NCI-H2107 (cell line): ENCODE results near the gene ACOT4.
A peak's percentile ranks its signal among the peaks of the same experiment; 100 is the strongest.
"Not testable (repeated sequence)": the region's sequence is repeated elsewhere in the genome, so short reads cannot be mapped to it uniquely, and the experiment has no call there.

Source experiments
- DNase-seq: peaks from one replicate; lab custom pipeline; 2025; lab: John Stamatoyannopoulos, UW

Gene ACOT4

DNA sequence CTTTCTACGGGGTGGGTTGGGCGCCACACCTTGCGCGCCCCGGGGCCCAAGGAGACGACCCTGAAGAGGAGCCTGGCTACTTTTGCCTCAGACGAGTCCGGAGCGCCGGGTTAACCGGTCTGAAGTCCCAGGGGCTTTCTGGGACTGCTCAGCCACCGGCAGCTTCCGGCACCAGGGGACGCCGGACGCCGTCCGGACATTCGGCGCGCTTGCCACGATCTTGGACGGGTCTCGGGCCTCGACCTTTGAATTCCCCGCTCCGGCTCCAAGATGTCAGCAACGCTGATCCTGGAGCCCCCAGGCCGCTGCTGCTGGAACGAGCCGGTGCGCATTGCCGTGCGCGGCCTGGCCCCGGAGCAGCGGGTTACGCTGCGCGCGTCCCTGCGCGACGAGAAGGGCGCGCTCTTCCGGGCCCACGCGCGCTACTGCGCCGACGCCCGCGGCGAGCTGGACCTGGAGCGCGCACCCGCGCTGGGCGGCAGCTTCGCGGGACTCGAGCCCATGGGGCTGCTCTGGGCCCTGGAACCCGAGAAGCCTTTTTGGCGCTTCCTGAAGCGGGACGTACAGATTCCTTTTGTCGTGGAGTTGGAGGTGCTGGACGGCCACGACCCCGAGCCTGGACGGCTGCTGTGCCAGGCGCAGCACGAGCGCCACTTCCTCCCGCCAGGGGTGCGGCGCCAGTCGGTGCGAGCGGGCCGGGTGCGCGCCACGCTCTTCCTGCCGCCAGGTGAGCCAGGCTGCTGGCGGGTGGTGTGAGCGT, at the start of gene ACOT4:
ACOT4 (plus strand) TSS at position 184 of the 760 bp plus-strand sequence; CDS start at position 271, 87 bp downstream.
- peak; percentile 42 for DNase-seq

DNA sequence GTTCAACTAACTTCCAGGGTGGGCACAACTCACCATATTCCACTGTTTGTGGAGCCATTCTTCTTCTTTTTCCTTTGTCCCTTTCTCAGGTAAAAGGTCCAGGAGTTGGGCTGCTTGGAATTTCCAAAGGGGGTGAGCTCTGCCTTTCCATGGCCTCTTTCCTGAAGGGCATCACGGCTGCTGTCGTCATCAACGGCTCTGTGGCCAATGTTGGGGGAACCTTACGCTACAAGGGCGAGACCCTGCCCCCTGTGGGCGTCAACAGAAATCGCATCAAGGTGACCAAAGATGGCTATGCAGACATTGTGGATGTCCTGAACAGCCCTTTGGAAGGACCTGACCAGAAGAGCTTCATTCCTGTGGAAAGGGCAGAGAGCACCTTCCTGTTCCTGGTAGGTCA, 48.7 kb upstream of the ACOT4 start:
- not testable (repeated sequence) for DNase-seq

- not testable (repeated sequence) for DNase-seq
These were observed 46.3 kb upstream of the ACOT4 start for GRCh38 chr14:73545353-73545752.

- not testable (repeated sequence) for DNase-seq
These were observed 42.6 kb upstream of the ACOT4 start for GRCh38 chr14:73549097-73549496.

GRCh38 chr14:73549889-73550524, 41.7 kb upstream of the ACOT4 start:
- not testable (repeated sequence) for DNase-seq

- no peak for DNase-seq
These were observed 37.8 kb upstream of the ACOT4 start for GRCh38 chr14:73553845-73554244.

DNA sequence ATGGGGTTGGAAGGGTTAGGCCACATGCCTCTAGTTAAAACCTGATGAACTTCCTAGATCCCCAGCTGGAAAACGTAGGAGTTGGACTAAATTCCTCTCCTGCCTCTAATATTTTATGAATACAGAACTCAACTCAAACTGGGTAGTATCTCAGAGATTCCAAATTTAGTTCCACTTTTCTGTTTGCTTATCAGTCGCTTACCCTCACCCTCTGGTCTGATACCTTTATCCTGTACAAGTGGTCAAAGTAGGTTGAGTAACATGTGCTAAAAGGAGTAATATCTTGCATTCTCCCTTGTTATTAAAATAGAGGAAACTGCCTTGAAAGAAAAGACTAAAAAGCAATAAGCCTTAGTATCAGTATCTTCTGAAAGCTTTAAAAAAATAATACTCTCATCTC, 34.5 kb upstream of the ACOT4 start:
- DNase-seq = not testable (repeated sequence)

GRCh38 chr14:73558238-73558637, 33.4 kb upstream of the ACOT4 start:
- DNase-seq = not testable (repeated sequence)

DNA sequence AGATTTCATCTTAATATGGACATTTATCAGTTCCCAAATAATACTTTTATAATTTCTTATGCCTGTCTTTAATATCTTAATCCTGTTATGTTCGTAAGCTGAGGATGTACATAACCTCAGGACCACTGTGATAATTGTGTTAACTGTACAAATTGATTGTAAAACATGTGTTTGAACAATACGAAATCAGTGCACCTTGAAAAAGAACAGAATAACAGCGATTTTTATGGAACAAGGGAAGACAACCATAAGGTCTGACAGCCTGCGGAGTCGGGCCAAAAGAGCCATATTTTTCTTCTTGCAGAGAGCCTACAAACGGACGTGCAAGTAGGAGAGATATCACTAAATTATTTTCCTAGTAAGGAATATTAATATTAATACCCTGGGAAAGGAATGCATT, 29.4 kb upstream of the ACOT4 start:
- DNase-seq = not testable (repeated sequence)

DNA sequence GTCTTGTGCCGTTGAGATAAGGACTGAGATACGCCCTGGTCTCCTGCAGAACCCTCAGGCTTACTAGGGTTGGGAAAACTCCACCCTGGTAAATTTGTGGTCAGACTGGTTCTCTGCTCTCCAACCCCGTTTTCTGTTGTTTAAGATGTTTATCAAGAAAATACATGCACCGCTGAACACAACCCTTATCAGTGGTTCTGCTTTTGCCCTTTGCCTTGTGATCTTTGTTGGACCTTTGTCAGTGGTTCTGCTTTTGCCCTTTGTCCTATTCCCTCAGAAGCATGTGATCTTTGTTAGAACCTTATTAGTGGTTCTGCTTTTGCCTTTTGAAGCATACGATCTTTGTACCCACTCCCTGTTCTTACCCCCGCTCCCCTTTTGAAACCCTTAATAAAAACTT, 29.0 kb upstream of the ACOT4 start:
- not testable (repeated sequence) for DNase-seq

DNA sequence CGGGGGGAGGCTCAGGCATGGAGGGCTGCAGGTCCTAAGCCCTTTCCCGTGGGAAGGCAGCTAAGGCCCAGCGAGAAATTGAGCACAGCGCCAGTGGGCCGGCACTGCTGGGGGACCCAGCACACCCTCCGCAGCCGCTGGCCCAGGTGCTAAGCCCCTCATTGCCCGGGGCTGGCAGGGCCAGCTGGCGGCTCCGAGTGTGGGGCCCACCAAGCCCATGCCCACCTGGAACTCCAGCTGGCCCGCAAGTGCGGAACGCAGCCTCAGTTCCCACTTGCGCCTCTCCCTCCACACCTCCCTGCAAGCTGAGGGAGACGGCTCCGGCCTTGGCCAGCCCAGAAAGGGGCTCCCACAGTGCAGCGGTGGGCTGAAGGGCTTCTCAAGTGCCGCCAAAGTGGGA, 25.2 kb upstream of the ACOT4 start:
- not testable (repeated sequence) for DNase-seq

DNA sequence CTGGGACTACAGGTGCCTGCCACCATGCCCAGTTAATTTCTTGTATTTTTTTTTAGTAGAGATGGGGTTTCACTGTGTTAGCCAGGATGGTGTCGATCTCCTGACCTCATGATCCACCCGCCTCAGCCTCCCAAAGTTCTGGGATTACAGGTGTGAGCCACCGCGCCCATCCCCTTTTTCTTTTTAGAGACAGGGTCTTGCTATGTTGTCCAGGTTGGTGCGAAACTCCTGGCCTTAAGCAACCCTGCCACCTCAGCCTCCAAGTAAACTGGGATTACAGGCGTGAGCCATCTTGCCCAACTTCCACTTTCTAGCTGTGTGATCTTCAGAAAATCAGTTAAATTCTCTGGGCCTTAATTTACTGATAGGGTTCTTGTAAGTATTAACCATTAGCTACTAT, 24.7 kb upstream of the ACOT4 start:
- DNase-seq = not testable (repeated sequence)

DNA sequence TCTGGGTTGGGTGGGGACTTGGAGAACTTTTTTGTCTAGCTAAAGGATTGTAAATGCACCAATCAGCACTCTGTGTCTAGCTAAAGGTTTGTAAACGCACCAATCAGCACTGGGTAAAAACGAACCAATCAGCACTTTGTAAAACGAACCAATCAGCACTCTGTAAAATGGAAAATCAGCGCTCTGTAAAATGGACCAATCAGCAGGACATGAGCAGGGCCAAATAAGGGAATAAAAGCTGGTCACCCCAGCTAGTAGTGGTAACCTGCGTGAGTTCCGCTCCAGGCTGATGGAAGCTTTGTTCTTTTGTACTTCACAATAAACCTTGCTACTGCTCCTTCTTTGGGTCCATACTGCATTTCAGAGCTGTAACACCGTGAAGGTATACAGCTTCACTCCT, 24.3 kb upstream of the ACOT4 start:
- DNase-seq = no peak

- no peak for DNase-seq
These were observed 23.5 kb upstream of the ACOT4 start for GRCh38 chr14:73567951-73568885.

- DNase-seq = not testable (repeated sequence)
These were observed 22.8 kb upstream of the ACOT4 start for GRCh38 chr14:73568886-73569184.

DNA sequence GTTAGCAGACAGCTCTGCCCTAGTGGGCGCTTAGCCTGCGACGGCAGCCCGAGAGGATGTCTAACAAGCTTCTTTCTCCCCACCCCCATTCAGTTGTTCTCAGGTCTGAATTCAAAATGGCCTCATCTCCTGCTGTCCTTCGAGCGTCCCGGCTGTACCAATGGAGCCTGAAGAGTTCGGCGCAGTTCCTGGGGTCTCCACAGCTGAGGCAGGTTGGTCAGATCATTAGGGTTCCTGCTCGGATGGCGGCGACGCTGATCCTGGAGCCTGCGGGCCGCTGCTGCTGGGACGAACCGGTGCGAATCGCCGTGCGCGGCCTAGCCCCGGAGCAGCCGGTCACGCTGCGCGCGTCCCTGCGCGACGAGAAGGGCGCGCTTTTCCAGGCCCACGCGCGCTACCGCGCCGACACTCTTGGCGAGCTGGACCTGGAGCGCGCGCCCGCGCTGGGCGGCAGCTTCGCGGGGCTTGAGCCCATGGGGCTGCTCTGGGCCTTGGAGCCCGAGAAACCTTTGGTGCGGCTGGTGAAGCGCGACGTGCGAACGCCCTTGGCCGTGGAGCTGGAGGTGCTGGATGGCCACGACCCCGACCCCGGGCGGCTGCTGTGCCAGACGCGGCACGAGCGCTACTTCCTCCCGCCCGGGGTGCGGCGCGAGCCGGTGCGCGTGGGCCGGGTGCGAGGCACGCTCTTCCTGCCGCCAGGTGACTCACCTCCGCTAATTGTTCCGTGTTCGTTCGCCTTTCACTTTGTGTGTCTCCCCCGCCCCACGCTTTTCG, 22.3 kb upstream of the ACOT4 start, which contains the start of gene ACOT2:
ACOT2 (plus strand) TSS at position 29 of the 774 bp plus-strand sequence; CDS start at position 57, 28 bp downstream.
- peak; percentile 82 for DNase-seq

GRCh38 chr14:73570913-73571312, 20.8 kb upstream of the ACOT4 start:
- DNase-seq = not testable (repeated sequence)

DNA sequence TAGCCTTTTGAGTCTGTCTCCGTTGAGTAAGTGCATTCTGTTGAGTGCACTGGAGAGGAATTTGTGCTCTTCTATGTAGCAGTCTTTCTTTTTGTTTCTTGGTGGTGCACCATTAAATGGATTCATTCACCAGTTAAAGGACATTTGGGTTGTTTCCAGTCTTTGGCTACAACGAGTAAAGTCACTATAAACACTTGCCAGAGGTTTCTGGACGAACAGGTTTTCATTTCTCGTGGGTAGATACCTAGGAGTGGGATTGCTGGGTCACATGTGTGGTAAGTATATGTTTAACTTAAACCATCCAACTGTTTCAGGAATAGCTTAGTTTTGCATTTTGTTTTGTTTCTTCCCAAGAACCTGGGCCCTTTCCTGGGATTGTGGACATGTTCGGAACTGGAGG, 18.6 kb upstream of the ACOT4 start:
- not testable (repeated sequence) for DNase-seq

GRCh38 chr14:73573740-73574139, 17.9 kb upstream of the ACOT4 start:
- DNase-seq = not testable (repeated sequence)

DNA sequence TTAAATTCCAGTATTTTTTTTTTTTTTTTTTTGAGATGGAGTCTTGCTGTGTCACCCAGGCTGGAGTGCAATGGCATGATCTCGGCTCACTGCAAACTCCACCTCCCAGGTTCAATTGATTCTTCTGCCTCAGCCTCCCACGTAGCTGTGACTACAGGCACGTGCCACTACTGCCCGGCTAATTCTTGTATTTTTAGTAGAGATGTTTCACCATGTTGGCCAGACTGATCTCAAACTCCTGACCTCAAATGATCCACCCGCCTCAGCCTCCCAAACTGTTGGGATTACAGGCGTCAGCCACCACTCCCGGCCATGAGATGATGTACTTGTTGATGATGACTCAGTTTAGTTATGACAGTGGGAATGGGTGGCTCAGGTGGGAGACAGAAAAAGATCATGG, 17.4 kb upstream of the ACOT4 start:
- not testable (repeated sequence) for DNase-seq

- no peak for DNase-seq
These were observed 15.3 kb upstream of the ACOT4 start for GRCh38 chr14:73576391-73576790.

DNA sequence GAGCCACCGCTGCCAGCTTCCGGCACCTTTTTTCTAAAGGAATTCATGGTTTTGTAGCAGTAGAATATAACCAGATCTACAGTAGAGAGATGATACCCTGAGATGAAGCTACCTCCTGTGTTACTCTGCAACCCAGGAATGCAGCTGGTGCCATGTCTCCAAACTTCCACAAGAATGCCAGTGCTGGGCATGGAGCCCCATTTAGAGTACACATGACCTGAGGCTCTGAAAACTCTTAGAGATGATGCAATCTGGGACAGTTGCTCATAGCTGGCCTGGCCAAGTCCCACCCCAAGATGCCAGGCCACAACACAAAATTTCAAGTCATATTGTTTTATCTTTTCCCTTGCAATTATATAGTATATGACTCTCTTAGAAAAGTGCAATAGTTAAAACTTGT, 14.5 kb upstream of the ACOT4 start:
- not testable (repeated sequence) for DNase-seq
